IMR-90 (cell line): ENCODE measurements around the gene FOXL3. TPM values are rescaled to one million over a fixed set of nuclear protein-coding genes. Genes with fewer than 3 reads are reported as not detected.

ENCODE experiments used
- ATAC-seq: fragments of 200-7000 bp; cut with Tn5 transposase; 2 replicates; pipeline ENCODE4 v1.9.1; 2020; ENCODE audit warnings: low read depth, mild to moderate bottlenecking, moderate library complexity
- Bru-seq: library from RNA; stranded (reverse); fragments of 400-500 nt; gene quantifications from one replicate; lab custom pipeline; 2021; lab: Mats Ljungman, UMichigan
- BruChase-seq, 2 experiments: library from RNA; stranded (reverse); fragments of 400-500 nt; gene quantifications; one replicate each; lab custom pipeline; 2021; lab: Mats Ljungman, UMichigan
- BruUV-seq: library from RNA; stranded (reverse); fragments of 400-500 nt; replicated peaks from 2 replicates; lab custom pipeline; 2021; lab: Mats Ljungman, UMichigan
- CTCF ChIA-PET: fragments of 300-600 bp; formaldehyde crosslinking; extraction: SDS; loops from one replicate; lab custom pipeline; 2021; ENCODE audit warnings: antibody characterized with exemption; lab: Yijun Ruan, JAX
- POLR2A ChIA-PET: fragments of 300-600 bp; sonication (Branson Sonifier 250); formaldehyde crosslinking; loops from one replicate; lab custom pipeline; 2022; ENCODE audit warnings: antibody characterized with exemption; ENCODE audit not compliant: unreplicated experiment; lab: Charles Lee
- DNase-seq: peaks from one replicate; pipeline ENCODE4 v3.0.0; 2013
- H2AFZ ChIP-seq: replicated peaks from 2 replicates; pipeline ENCODE3; 2013; ENCODE audit warnings: low read length, mild to moderate bottlenecking; ENCODE audit not compliant: poor library complexity
- H2AK5ac ChIP-seq: 2 replicates; pipeline ENCODE4 v1.6.1; 2013; ENCODE audit warnings: low read depth, low read length, inconsistent platforms
- H2AK9ac ChIP-seq: replicated peaks from 2 replicates; pipeline ENCODE3; 2013; ENCODE audit warnings: mild to moderate bottlenecking, low read depth, low read length, moderate library complexity; ENCODE audit not compliant: poor library complexity
- H2BK120ac ChIP-seq: 2 replicates; pipeline ENCODE4 v1.6.1; 2013; ENCODE audit warnings: low read depth, low read length, inconsistent platforms
- H2BK15ac ChIP-seq: 3 replicates; pipeline ENCODE4 v1.6.1; 2013; ENCODE audit warnings: low read depth, low read length, inconsistent platforms
- H2BK20ac ChIP-seq: 2 replicates; pipeline ENCODE4 v1.6.1; 2013; ENCODE audit warnings: low read depth, mild to moderate bottlenecking, inconsistent platforms, low read length, moderate library complexity
- H2BK5ac ChIP-seq: 2 replicates; pipeline ENCODE4 v1.6.1; 2013; ENCODE audit warnings: mild to moderate bottlenecking, low read depth, low read length, inconsistent platforms; ENCODE audit not compliant: poor library complexity, severe bottlenecking
- H3K14ac ChIP-seq: replicated peaks from 2 replicates; pipeline ENCODE4 v1.6.1; 2013; ENCODE audit warnings: low read depth, low read length, inconsistent platforms
- H3K18ac ChIP-seq: 2 replicates; pipeline ENCODE4 v1.6.1; 2013; ENCODE audit warnings: low read depth, low read length, control low read depth
- H3K23ac ChIP-seq: 2 replicates; pipeline ENCODE4 v1.6.1; 2013; ENCODE audit warnings: low read depth, low read length, inconsistent platforms
- H3K27ac ChIP-seq: 2 replicates; pipeline ENCODE4 v1.5.1; 2013; ENCODE audit warnings: mild to moderate bottlenecking, control low read depth, low read length; ENCODE audit not compliant: insufficient read depth
- H3K27me3 ChIP-seq: 2 replicates; pipeline ENCODE4 v1.6.1; 2013; ENCODE audit warnings: low read length; ENCODE audit not compliant: control insufficient read depth, insufficient read depth
- H3K36me3 ChIP-seq: 2 replicates; pipeline ENCODE4 v1.6.1; 2013; ENCODE audit warnings: low read length, mixed read lengths; ENCODE audit not compliant: control insufficient read depth, insufficient read depth
- H3K4ac ChIP-seq: 2 replicates; pipeline ENCODE4 v1.6.1; 2013; ENCODE audit warnings: low read depth, low read length, inconsistent platforms
- H3K4me1 ChIP-seq: 2 replicates; pipeline ENCODE4 v1.6.1; 2013; ENCODE audit warnings: low read length, mixed read lengths; ENCODE audit not compliant: control insufficient read depth, insufficient read depth
- H3K4me2 ChIP-seq: 2 replicates; pipeline ENCODE4 v1.6.1; 2013; ENCODE audit warnings: low read depth, mild to moderate bottlenecking, control low read depth, low read length, moderate library complexity
- H3K4me3 ChIP-seq: 2 replicates; pipeline ENCODE4 v1.5.1; 2013; ENCODE audit warnings: low read depth, mild to moderate bottlenecking, control low read depth, low read length, moderate library complexity; ENCODE audit not compliant: insufficient read depth
- H3K56ac ChIP-seq: 2 replicates; pipeline ENCODE4 v1.6.1; 2013; ENCODE audit warnings: low read length, inconsistent platforms; ENCODE audit not compliant: insufficient read depth; ENCODE audit errors: extremely low read depth
- H3K79me1 ChIP-seq, 2 experiments: 2 replicates each; pipeline ENCODE4 v1.6.1; 2013; ENCODE audit warnings: low read length in 2 of 2, inconsistent platforms in 1 of 2, low read depth in 1 of 2
- H3K9ac ChIP-seq: 2 replicates; pipeline ENCODE4 v1.6.1; 2013; ENCODE audit warnings: low read depth, low read length, control low read depth
- H3K9me1 ChIP-seq: 2 replicates; pipeline ENCODE4 v1.6.1; 2013; ENCODE audit warnings: low read length, inconsistent platforms; ENCODE audit not compliant: insufficient read depth
- H3K9me3 ChIP-seq: 2 replicates; pipeline ENCODE4 v1.6.1; 2013; ENCODE audit warnings: low read length; ENCODE audit not compliant: control insufficient read depth, insufficient read depth
- H4K20me1 ChIP-seq: 2 replicates; pipeline ENCODE4 v1.6.1; 2013; ENCODE audit warnings: low read length, inconsistent platforms; ENCODE audit not compliant: insufficient read depth
- H4K5ac ChIP-seq: 2 replicates; pipeline ENCODE4 v1.6.1; 2013; ENCODE audit warnings: mild to moderate bottlenecking, low read depth, low read length, control low read depth
- H4K8ac ChIP-seq, 2 experiments: 2 replicates each; pipeline ENCODE4 v1.6.1; 2013; ENCODE audit warnings: low read depth in 2 of 2, low read length in 2 of 2, control low read depth in 1 of 2, inconsistent platforms in 1 of 2
- H4K91ac ChIP-seq: 2 replicates; pipeline ENCODE4 v1.6.1; 2013; ENCODE audit warnings: low read depth, low read length, inconsistent platforms; ENCODE audit not compliant: insufficient read depth
- BHLHE40 ChIP-seq: fragments of 150-350 bp; IDR thresholded peaks from 2 replicates; pipeline ENCODE4 v1.6.1; 2016; ENCODE audit warnings: mild to moderate bottlenecking, low read depth, low read length
- CHD1 ChIP-seq: IDR thresholded peaks from 2 replicates; pipeline ENCODE4 v1.6.1; 2012; ENCODE audit warnings: low read depth, low read length, improper control_type of control experiment
- ELK1 ChIP-seq: fragments of 150-350 bp; IDR thresholded peaks from 2 replicates; pipeline ENCODE4 v1.6.1; 2016; ENCODE audit warnings: low read depth, mild to moderate bottlenecking, low read length, moderate library complexity, borderline replicate concordance
- FOS ChIP-seq: fragments of 150-350 bp; IDR thresholded peaks from 2 replicates; pipeline ENCODE4 v1.6.1; 2016; ENCODE audit warnings: low read depth, low read length
- MAZ ChIP-seq: IDR thresholded peaks from 2 replicates; pipeline ENCODE4 v1.6.1; 2012; ENCODE audit warnings: low read depth, mild to moderate bottlenecking, low read length, improper control_type of control experiment, moderate library complexity, borderline replicate concordance
- NFE2L2 ChIP-seq: fragments of 150-350 bp; IDR thresholded peaks from 2 replicates; pipeline ENCODE4 v1.6.1; 2016; ENCODE audit warnings: low read depth, mild to moderate bottlenecking, low read length
- POLR2A ChIP-seq: IDR thresholded peaks from 2 replicates; pipeline ENCODE4 v1.6.1; 2012; ENCODE audit warnings: mild to moderate bottlenecking, low read depth, low read length
- RAD21 ChIP-seq: IDR thresholded peaks from 2 replicates; pipeline ENCODE4 v1.6.1; 2012; ENCODE audit warnings: low read length, improper control_type of control experiment
- RFX5 ChIP-seq: IDR thresholded peaks from 2 replicates; pipeline ENCODE4 v1.8.0; 2012; ENCODE audit warnings: low read depth, mild to moderate bottlenecking, low read length, moderate library complexity
- SMC3 ChIP-seq: fragments of 150-350 bp; IDR thresholded peaks from 2 replicates; pipeline ENCODE4 v1.6.1; 2016; ENCODE audit warnings: low read depth, mild to moderate bottlenecking, antibody characterized with exemption, low read length, moderate library complexity
- USF2 ChIP-seq: fragments of 150-350 bp; IDR thresholded peaks from 2 replicates; pipeline ENCODE4 v1.6.1; 2017; ENCODE audit warnings: mild to moderate bottlenecking, antibody characterized with exemption, low read length, low read depth
- WGBS, 2 experiments: methylation state at CpG; one replicate each; pipeline versions ENCODE4 v1.1.5 to v1.1.7; 2013; ENCODE audit warnings: missing lambda C conversion rate in 2 of 2; ENCODE audit not compliant: insufficient read length in 1 of 2; ENCODE audit errors: extremely low coverage in 2 of 2; 5-methylcytosine and 5-hydroxymethylcytosine counted together
- dilution Hi-C: fragments of 300-500 bp; cut with HindIII; formaldehyde crosslinking; loops from one replicate; pipeline ENCODE4 v1.14.3; 2018; ENCODE audit warnings: low sequenced_read_pairs; ENCODE audit not compliant: unreplicated experiment
- in situ Hi-C: fragments of 300-500 bp; cut with MboI; formaldehyde crosslinking; loops from 3 replicates; pipeline ENCODE4 v1.14.3; 2019; ENCODE audit warnings: low sequenced_read_pairs, inconsistent platforms, mixed read lengths
- intact Hi-C: fragments of 100-400 bp; cut with micrococcal nuclease; formaldehyde crosslinking; loops from 2 replicates; pipeline ENCODE4 v1.10.0; 2022
- long read RNA-seq: library from polyadenylated mRNA; unstranded; transcript quantifications from one replicate; pipeline ENCODE4 v2.0.0, GENCODE V29; 2021; ENCODE audit not compliant: unreplicated experiment
- polyA plus RNA-seq, 3 experiments: library from polyadenylated mRNA; depleted of rRNA; stranded (reverse); fragments of >200 nt; gene quantifications; 2 replicates each; pipeline ENCODE4 v1.2.3, GENCODE V29; 2012; ENCODE audit warnings: low replicate concordance in 1 of 3
- total RNA-seq: library from RNA; depleted of rRNA; stranded (reverse); fragments of >200 nt; gene quantifications from 2 replicates; pipeline ENCODE4 v1.2.3, GENCODE V29; 2012; rRNA removed

The FOXL3 gene
- total RNA-seq (not detected in 2 replicates), polyA plus RNA-seq (2012; rRNA removed) (not detected in 2 replicates), Bru-seq, nascent RNA (not detected), BruChase-seq, experiment 1, labeled RNA remaining after a 6-hour chase (not detected), BruChase-seq, experiment 2, labeled RNA remaining after a 2-hour chase (not detected)
- polyA plus RNA-seq (2012; cell fraction: cytosol; rRNA removed) = not detected in 2 replicates
- polyA plus RNA-seq (2012; cell fraction: nucleus; rRNA removed; ENCODE audit: low replicate concordance) = not detected in 2 replicates
- long read RNA-seq = 0 reads

GRCh38 chr7:289756-290553, at the start of gene FOXL3:
Gene FOXL3, plus strand, starts transcription at chr7:290170. Its CDS starts 0 bp downstream, at chr7:290170.
- DNase-seq = no peak

More at GRCh38 chr7:289756-290553, at the start of gene FOXL3:
- H3K27ac ChIP-seq = no peak within 1 kb of the TSS
- no peak within 1 kb of the TSS for H2BK20ac ChIP-seq
- H4K8ac ChIP-seq = no peak within 1 kb of the TSS
- H2BK15ac ChIP-seq = no peak within 1 kb of the TSS
- ChIA-PET POLR2A (no interaction called here), CTCF (no interaction called here)
- no peak within 1 kb of the TSS for H3K4me2 ChIP-seq
- no peak within 1 kb of the TSS for H3K9ac ChIP-seq
- H4K5ac ChIP-seq = no peak within 1 kb of the TSS
- H2AFZ ChIP-seq = no peak within 1 kb of the TSS
- peaks cover 83% of the 10 kb centered on the region for H3K27me3 ChIP-seq
- H3K79me1 ChIP-seq = no peaks in the 10 kb centered on the region
- H3K18ac ChIP-seq = no peak within 1 kb of the TSS
- TF ChIP-seq ELK1 (no peak), SMC3 (no peak), NFE2L2 (no peak), RAD21 (no peak), RFX5 (no peak), POLR2A (no peak), FOS (no peak), CHD1 (no peak), USF2 (no peak), MAZ (no peak), BHLHE40 (no peak)
- H3K56ac ChIP-seq = no peak within 1 kb of the TSS
- no peak within 1 kb of the TSS for H3K4me3 ChIP-seq
- H2AK5ac ChIP-seq = no peak within 1 kb of the TSS
- ATAC-seq = no peak
- no peak within 1 kb of the TSS for H4K91ac ChIP-seq
- no peak within 1 kb of the TSS for H2AK9ac ChIP-seq
- no peaks in the 10 kb centered on the region for H3K9me1 ChIP-seq
- intact Hi-C loops = no loop called here
- H3K14ac ChIP-seq = no peak within 1 kb of the TSS
- in situ Hi-C loops = no loop called here
- no peak within 1 kb of the TSS for H3K4ac ChIP-seq
- H2BK120ac ChIP-seq = no peak within 1 kb of the TSS
- no peak within 1 kb of the TSS for H3K23ac ChIP-seq
- H4K20me1 ChIP-seq = no peaks in the 10 kb centered on the region
- no TSS peak for BruUV-seq
- dilution Hi-C loops = no loop called here
- H3K9me3 ChIP-seq = no peaks in the 10 kb centered on the region
- H3K4me1 ChIP-seq = no peaks in the 10 kb centered on the region
- H2BK5ac ChIP-seq = no peak within 1 kb of the TSS
- 2% methylated on average over 10 of the region's 79 CpGs; no CpG with 5 or more reads in 1 of the 2 experiments for WGBS, 2 experiments
- H3K36me3 ChIP-seq = no peaks in the 10 kb centered on the region
